Right lobe of liver (tissue), 4 donors: Measurements from ENCODE around the gene COL27A1.

Experiments
- CTCF ChIP-seq, 4 donors: fragments of 200-600 bp in 3 of 4; fragments of 450-650 bp in 1 of 4; IDR thresholded peaks; one replicate each; pipeline versions ENCODE4 v1.5.1 to v1.8.0; 2016 to 2022; ENCODE audit warnings: antibody characterized with exemption in 4 of 4, mild to moderate bottlenecking in 2 of 4
- POLR2A ChIP-seq: fragments of 450-650 bp; IDR thresholded peaks from one replicate; pipeline ENCODE4 v1.6.1; 2017; ENCODE audit warnings: antibody characterized with exemption, mild to moderate bottlenecking
- donor health status: DM: no; HTN: no; CAD: no.
- donor health status: DM: no; HTN: no; CAD: no.
- donor health status: DM: no; HTN: yes; CAD: no.

GRCh38 chr9:114240216-114240615 is 84.9 kb downstream of the COL27A1 start:
- no peak for TF ChIP-seq CTCF (IDR thresholded peaks at IDR 0.05)
- no peak for TF ChIP-seq POLR2A
